Breast epithelium (tissue), 4 donors: ENCODE measurements around the gene RBPJ. TPM values are rescaled to one million over a fixed set of nuclear protein-coding genes. Genes with fewer than 3 reads are reported as not detected.

Experiments
- DNase-seq, 2 donors: peaks; one replicate each; pipeline ENCODE4 v3.0.0-alpha.2; 2019; ENCODE audit warnings: low spot score in 2 of 2
- H3K27ac ChIP-seq, 2 donors: fragments of 200-600 bp; sonication (generic) in 1 of 2; one replicate each; pipeline ENCODE4 v1.5.1; 2016 to 2019; ENCODE audit warnings: mild to moderate bottlenecking in 1 of 2
- H3K27me3 ChIP-seq, 2 donors: fragments of 200-600 bp; sonication (generic) in 1 of 2; one replicate each; pipeline versions ENCODE4 v1.5.1 to v1.6.0; 2017 to 2019; ENCODE audit warnings: control low read depth in 1 of 2, mild to moderate bottlenecking in 1 of 2
- H3K36me3 ChIP-seq: fragments of 200-600 bp; one replicate; pipeline ENCODE4 v1.5.1; 2019
- H3K4me1 ChIP-seq, 2 donors: fragments of 200-600 bp; sonication (generic); one replicate each; pipeline ENCODE4 v1.5.1; 2016 to 2019; ENCODE audit warnings: control low read depth in 1 of 2
- H3K4me3 ChIP-seq, 3 donors: fragments of 200-600 bp; sonication (generic); 1 replicate in 2 of 3; 2 replicates in 1 of 3; pipeline ENCODE4 v1.5.1; 2016 to 2019; ENCODE audit warnings: mild to moderate bottlenecking in 3 of 3, moderate library complexity in 2 of 3
- H3K9me3 ChIP-seq, 2 donors: fragments of 200-600 bp; sonication (generic) in 1 of 2; one replicate each; pipeline ENCODE4 v1.5.1; 2016 to 2019; ENCODE audit warnings: control low read depth in 1 of 2
- CTCF ChIP-seq, 3 donors: fragments of 450-650 bp; IDR thresholded peaks; one replicate each; pipeline ENCODE4 v1.5.1; 2016 to 2017; ENCODE audit warnings: antibody characterized with exemption in 3 of 3, mild to moderate bottlenecking in 3 of 3, moderate library complexity in 3 of 3
- POLR2A ChIP-seq: fragments of 450-650 bp; IDR thresholded peaks from one replicate; pipeline ENCODE4 v1.6.1; 2016; ENCODE audit warnings: antibody characterized with exemption, mild to moderate bottlenecking, moderate library complexity
- POLR2AphosphoS5 ChIP-seq, 3 donors: sonication (generic); formaldehyde crosslinking; IDR thresholded peaks; one replicate each; pipeline ENCODE4 v1.6.1; 2017; ENCODE audit warnings: antibody characterized with exemption in 3 of 3
- intact Hi-C: fragments of 100-400 bp; cut with DNase I; formaldehyde crosslinking; loops from one replicate; pipeline ENCODE4 v1.15.1; 2023; ENCODE audit warnings: low total_unique reads
- total RNA-seq, 3 donors: library from RNA; depleted of rRNA; stranded (reverse); fragments of >200 nt; gene quantifications; one replicate each; pipeline ENCODE4 v1.1.0, GENCODE V29; 2016

The RBPJ gene
- total RNA-seq, 3 donors from 2014 or later, result 64.9 to 143 (median 88.7) TPM

DNA sequence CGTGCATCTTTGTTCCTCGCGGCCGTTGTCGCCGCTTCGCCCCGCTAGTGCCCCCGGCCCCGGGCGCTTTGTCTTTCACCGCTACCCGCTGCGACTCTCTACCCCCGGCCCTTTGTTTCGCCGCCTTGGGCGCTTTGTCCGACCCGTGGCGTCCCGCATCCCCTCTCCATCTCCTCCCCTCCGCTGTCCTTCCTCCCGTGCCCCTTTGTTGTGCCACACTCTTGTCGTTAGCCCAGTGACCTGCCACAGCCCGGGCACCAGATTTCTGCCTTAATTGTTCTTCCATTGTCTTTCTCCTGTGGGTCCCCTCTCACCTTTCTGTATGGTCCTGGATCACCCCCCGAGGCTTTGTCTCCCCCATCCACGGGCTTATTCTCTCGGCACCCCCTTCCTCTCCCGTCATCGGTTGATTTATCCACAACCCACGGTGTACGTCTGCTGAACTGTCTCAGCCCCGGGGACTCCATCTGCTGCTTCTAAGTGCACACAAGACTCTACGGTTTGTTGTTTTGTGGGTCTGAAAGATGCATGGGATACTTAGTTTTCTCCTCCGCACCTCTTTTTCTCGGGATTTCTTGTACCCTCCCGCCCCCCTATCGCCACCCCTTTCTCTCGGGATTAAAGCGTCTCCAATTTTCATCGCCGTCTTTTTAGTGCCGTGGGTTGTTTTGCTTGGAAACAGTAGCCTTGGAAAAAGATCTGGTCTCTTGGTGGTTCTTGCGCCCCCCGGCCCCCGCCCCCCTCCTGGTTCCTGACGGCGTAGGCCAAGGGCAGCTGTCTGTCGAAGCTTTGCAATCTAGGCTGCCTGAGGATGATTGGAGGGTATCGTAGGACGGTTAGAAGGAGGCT lies 783 bp downstream of the RBPJ start:
- intact Hi-C loops, result loop anchor here (5.0 kb wide), 1 partner anchor 531 kb away; no protein-coding TSS in a partner anchor
- H3K4me1 ChIP-seq, result no peaks in the 10 kb centered on the region
- DNase-seq, result no peak

GRCh38 chr4:26322346-26322745 lies 1.5 kb downstream of the RBPJ start:
- intact Hi-C loops, result loop anchor here (5.0 kb wide), 1 partner anchor 530 kb away; no protein-coding TSS in a partner anchor
- TF ChIP-seq CTCF (IDR thresholded peaks at IDR 0.05) (no peak), POLR2A (no peak), POLR2AphosphoS5 (IDR thresholded peaks at IDR 0.05) (no peak)
- H3K36me3 ChIP-seq, result no peaks in the 10 kb centered on the region
- DNase-seq, result no peak
- H3K27ac ChIP-seq, result no peak overlapping the region
- H3K4me1 ChIP-seq, result no peaks in the 10 kb centered on the region
- H3K9me3 ChIP-seq, result no peaks in the 10 kb centered on the region
- no peaks in the 10 kb centered on the region for H3K27me3 ChIP-seq
- peak overlapping the region; percentile 75 to 87 (median 78) for H3K4me3 ChIP-seq

More for the DNA sequence above, 783 bp downstream of the RBPJ start:
- Histone ChIP-seq H3K27me3 (no peaks in the 10 kb centered on the region), H3K27ac (peak overlapping the region; percentile 94 to 97), H3K4me3 (peak overlapping the region; percentile 75 to 87 (median 78)), H3K9me3 (no peaks in the 10 kb centered on the region), H3K36me3 (no peaks in the 10 kb centered on the region)
- TF ChIP-seq CTCF (IDR thresholded peaks at IDR 0.05) (no peak), POLR2A (no peak), POLR2AphosphoS5 (IDR thresholded peaks at IDR 0.05) (no peak)

- H3K9me3 ChIP-seq, result no peaks in the 10 kb centered on the region
- intact Hi-C loops, result loop anchor here (5.0 kb wide), 1 partner anchor 528 kb away; no protein-coding TSS in a partner anchor
- no peaks in the 10 kb centered on the region for H3K36me3 ChIP-seq
- no peak overlapping the region for H3K4me3 ChIP-seq
- H3K27ac ChIP-seq, result no peak overlapping the region
- no peak for DNase-seq
- TF ChIP-seq POLR2AphosphoS5 (IDR thresholded peaks at IDR 0.05), result no peak
- TF ChIP-seq CTCF (IDR thresholded peaks at IDR 0.05), result no peak
- no peak for TF ChIP-seq POLR2A
- no peaks in the 10 kb centered on the region for H3K4me1 ChIP-seq
- no peaks in the 10 kb centered on the region for H3K27me3 ChIP-seq
These were observed 3.0 kb downstream of the RBPJ start for GRCh38 chr4:26323821-26324220.

GRCh38 chr4:26325191-26325590 lies 4.4 kb downstream of the RBPJ start:
- no peak overlapping the region for H3K27ac ChIP-seq
- intact Hi-C loops, result no loop called here

More at GRCh38 chr4:26325191-26325590, 4.4 kb downstream of the RBPJ start:
- no peaks in the 10 kb centered on the region for H3K9me3 ChIP-seq
- no peaks in the 10 kb centered on the region for H3K27me3 ChIP-seq
- no peaks in the 10 kb centered on the region for H3K36me3 ChIP-seq
- TF ChIP-seq POLR2A, result no peak
- TF ChIP-seq CTCF (IDR thresholded peaks at IDR 0.05), result no peak
- no peak for TF ChIP-seq POLR2AphosphoS5 (IDR thresholded peaks at IDR 0.05)
- no peaks in the 10 kb centered on the region for H3K4me1 ChIP-seq
- H3K4me3 ChIP-seq, result no peak overlapping the region
- DNase-seq, result no peak
